ENCODE measurements around the gene ATP2A3. TPM values are rescaled to one million over a fixed set of nuclear protein-coding genes. Genes with fewer than 3 reads are reported as not detected.

The ATP2A3 gene
- total and polyA plus RNA-seq, 2 experiments from 2014 or later = 2.2 to 4.1 TPM

DNA sequence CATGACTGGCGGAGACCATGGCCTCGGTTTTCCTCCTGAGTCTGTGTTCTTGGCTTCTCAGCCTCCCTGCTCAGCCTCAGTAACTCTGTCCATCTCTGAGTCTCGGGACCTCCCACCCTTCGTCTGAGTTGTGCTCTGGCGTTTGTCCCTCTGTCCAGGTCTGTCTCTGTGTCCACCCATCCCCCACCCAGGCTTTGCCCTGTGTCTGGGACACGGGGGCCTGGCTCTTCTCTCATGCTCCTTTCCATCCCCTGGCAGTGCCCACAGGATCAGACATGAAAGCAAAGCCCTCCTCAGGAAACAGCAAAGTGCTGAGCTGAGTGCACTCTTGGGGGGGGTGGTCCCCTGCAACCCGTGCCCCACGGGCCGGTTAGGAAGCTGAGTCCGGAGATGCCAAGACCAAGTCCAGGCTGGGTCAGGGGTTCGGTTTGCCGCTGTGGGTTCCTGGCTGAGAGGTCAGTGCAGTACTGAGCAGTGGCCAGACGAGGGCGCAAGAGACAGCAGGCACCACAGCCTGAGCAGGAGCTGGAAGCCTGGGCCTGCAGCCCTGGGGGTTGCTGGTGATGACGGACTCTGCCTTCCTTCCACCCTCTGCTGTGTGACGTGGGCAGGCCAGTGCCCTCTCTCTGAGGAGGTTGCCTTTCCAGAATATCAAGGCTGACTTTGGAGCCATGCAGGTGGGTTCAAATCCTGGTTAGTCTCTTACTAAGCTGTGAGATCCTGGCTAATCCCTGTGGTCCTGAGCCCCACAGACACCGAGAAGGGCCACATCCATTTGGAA lies 50.5 kb downstream of the ATP2A3 start:
- WGBS (ENCODE audit: low lambda C conversion rate, missing lambda C conversion rate) = 35% methylated on average over 17 of the region's 17 CpGs
- Histone ChIP-seq H2AFZ (no peak overlapping the region), H3K4me1 (ENCODE audit: insufficient read depth) (peaks cover 17% of the 10 kb centered on the region), H4K20me1 (ENCODE audit: insufficient read depth, poor library complexity, severe bottlenecking) (no peaks in the 10 kb centered on the region), H3K36me3 (replicated peaks; ENCODE audit: insufficient read depth, low read depth) (no peaks in the 10 kb centered on the region), H3K4me3 (no peak overlapping the region), H3K9me3 (ENCODE audit: low read depth) (no peaks in the 10 kb centered on the region), H3K79me2 (no peaks in the 10 kb centered on the region), H3K27ac (no peak overlapping the region), H3K9me2 (replicated peaks; ENCODE audit: insufficient read depth) (no peaks in the 10 kb centered on the region), H3K27me3 (no peaks in the 10 kb centered on the region), H3K4me2 (no peak overlapping the region)
- TF ChIP-seq, protein P1, sequence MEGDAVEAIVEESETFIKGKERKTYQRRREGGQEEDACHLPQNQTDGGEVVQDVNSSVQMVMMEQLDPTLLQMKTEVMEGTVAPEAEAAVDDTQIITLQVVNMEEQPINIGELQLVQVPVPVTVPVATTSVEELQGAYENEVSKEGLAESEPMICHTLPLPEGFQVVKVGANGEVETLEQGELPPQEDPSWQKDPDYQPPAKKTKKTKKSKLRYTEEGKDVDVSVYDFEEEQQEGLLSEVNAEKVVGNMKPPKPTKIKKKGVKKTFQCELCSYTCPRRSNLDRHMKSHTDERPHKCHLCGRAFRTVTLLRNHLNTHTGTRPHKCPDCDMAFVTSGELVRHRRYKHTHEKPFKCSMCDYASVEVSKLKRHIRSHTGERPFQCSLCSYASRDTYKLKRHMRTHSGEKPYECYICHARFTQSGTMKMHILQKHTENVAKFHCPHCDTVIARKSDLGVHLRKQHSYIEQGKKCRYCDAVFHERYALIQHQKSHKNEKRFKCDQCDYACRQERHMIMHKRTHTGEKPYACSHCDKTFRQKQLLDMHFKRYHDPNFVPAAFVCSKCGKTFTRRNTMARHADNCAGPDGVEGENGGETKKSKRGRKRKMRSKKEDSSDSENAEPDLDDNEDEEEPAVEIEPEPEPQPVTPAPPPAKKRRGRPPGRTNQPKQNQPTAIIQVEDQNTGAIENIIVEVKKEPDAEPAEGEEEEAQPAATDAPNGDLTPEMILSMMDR (IDR thresholded peaks at IDR 0.05; ENCODE audit: poor library complexity) = peak; percentile 92
- no peak for TF ChIP-seq EZH2phosphoT487 (IDR thresholded peaks at IDR 0.05; ENCODE audit: low read depth, severe bottlenecking, unreplicated experiment)
- DNase-seq (ENCODE audit: low spot score) = peak; percentile 85

DNA sequence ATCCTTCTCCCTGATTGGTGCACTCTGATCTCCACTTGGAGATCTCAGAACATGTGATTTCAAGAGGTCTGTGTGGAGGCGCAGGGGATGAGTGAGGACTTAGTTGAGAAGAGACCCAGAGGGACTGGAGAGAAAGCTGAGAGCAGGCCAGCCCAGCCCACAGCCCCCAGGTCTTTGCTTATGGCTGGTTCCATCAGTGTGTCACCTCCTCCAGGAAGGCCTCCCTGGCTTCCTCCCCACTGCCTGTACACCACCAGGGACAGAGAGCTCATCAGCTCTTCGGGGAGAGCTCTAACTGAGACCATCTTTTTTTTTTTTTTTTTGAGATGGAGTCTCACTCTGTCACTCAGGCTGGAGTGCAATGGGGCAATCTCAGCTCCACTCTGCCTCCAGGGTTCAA lies 51.4 kb downstream of the ATP2A3 start:
- H3K4me2 ChIP-seq = no peak overlapping the region
- H3K27ac ChIP-seq = no peak overlapping the region
- no peaks in the 10 kb centered on the region for H3K36me3 ChIP-seq (replicated peaks; ENCODE audit: insufficient read depth, low read depth)
- H3K79me2 ChIP-seq = no peaks in the 10 kb centered on the region
- peaks cover 17% of the 10 kb centered on the region for H3K4me1 ChIP-seq (ENCODE audit: insufficient read depth)
- H3K27me3 ChIP-seq = no peaks in the 10 kb centered on the region
- H3K4me3 ChIP-seq = no peak overlapping the region
- WGBS (ENCODE audit: low lambda C conversion rate, missing lambda C conversion rate) = 97% methylated on average over 2 of the region's 2 CpGs
- no peaks in the 10 kb centered on the region for H4K20me1 ChIP-seq (ENCODE audit: insufficient read depth, poor library complexity, severe bottlenecking)
- TF ChIP-seq EZH2 (IDR thresholded peaks at IDR 0.05; ENCODE audit: borderline replicate concordance) (no peak), EZH2phosphoT487 (IDR thresholded peaks at IDR 0.05; ENCODE audit: low read depth, severe bottlenecking, unreplicated experiment) (no peak)
- TF ChIP-seq, protein P1 (IDR thresholded peaks at IDR 0.05; ENCODE audit: poor library complexity) = no peak
- DNase-seq (ENCODE audit: low spot score) = no peak
- H3K9me3 ChIP-seq (ENCODE audit: low read depth) = no peaks in the 10 kb centered on the region
- no peak overlapping the region for H2AFZ ChIP-seq
- no peaks in the 10 kb centered on the region for H3K9me2 ChIP-seq (replicated peaks; ENCODE audit: insufficient read depth)

DNA sequence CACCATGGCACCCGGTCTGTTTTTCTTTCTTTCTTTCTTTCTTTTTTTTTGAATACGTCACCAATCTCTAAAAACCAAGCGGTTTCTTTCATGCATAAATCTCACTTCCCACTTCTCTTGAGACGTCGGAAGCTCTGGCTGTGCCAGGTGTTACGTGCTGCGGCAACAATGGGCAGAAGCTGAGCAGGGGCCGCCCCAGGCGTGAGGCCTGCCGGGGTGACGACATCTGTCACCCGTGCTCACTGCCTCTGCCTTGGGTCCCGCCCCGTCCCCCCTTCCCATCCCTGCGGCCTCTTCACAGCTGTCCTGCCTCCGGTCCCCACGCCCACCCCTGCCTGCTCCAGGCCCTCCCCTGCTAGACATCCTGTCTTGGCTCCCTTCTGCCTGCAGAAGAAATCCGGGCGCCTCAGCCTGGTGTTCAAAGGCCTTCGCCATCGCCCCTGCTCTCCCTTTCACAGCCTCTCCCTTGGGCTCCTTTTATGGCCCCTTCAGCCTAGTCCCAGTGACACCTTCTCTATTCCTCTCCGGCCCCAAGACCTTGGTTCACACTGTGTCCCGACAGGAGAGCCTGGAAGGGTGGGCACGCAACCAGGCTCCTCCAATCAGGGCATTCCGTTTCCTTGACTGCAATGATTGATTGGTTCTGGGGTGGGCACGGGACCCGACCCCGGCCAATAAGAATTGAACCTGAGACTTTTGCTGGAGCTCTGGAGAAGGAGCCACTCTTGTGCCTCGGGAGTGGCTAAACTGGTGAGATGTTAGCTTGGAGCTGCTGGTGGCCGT lies 52.8 kb downstream of the ATP2A3 start:
- DNase-seq (ENCODE audit: low spot score) = no peak

More for the DNA sequence above, 52.8 kb downstream of the ATP2A3 start:
- H3K36me3 ChIP-seq (replicated peaks; ENCODE audit: insufficient read depth, low read depth) = no peaks in the 10 kb centered on the region
- WGBS (ENCODE audit: low lambda C conversion rate, missing lambda C conversion rate) = 95% methylated on average over 18 of the region's 30 CpGs
- H3K4me3 ChIP-seq = no peak overlapping the region
- H4K20me1 ChIP-seq (ENCODE audit: insufficient read depth, poor library complexity, severe bottlenecking) = no peaks in the 10 kb centered on the region
- TF ChIP-seq, protein P1 (IDR thresholded peaks at IDR 0.05; ENCODE audit: poor library complexity) = no peak
- TF ChIP-seq EZH2 (IDR thresholded peaks at IDR 0.05; ENCODE audit: borderline replicate concordance) (no peak), EZH2phosphoT487 (IDR thresholded peaks at IDR 0.05; ENCODE audit: low read depth, severe bottlenecking, unreplicated experiment) (no peak)
- H3K4me2 ChIP-seq = no peak overlapping the region
- no peaks in the 10 kb centered on the region for H3K27me3 ChIP-seq
- H3K79me2 ChIP-seq = no peaks in the 10 kb centered on the region
- peaks cover 7% of the 10 kb centered on the region for H3K4me1 ChIP-seq (ENCODE audit: insufficient read depth)
- no peaks in the 10 kb centered on the region for H3K9me3 ChIP-seq (ENCODE audit: low read depth)
- H3K27ac ChIP-seq = no peak overlapping the region
- no peaks in the 10 kb centered on the region for H3K9me2 ChIP-seq (replicated peaks; ENCODE audit: insufficient read depth)
- H2AFZ ChIP-seq = no peak overlapping the region

Measured in hepatocyte (in vitro differentiated cells).